ENCODE data around the gene RAD51B.

The RAD51B gene

GRCh38 chr14:68361231-68361630 is 541.7 kb downstream of the RAD51B start:
- Mint-ChIP-seq H3K4me3 (no peak overlapping the region), H3K36me3 (peaks cover 6% of the 10 kb centered on the region), H3K27ac (no peak overlapping the region), H3K4me1 (peaks cover 15% of the 10 kb centered on the region), H3K9me3 (no peaks in the 10 kb centered on the region)
- ATAC-seq (no peak), DNase-seq (ENCODE audit: low spot score in 2 of 2) (no peak)

- H3K9me3 Mint-ChIP-seq = no peaks in the 10 kb centered on the region
- peaks cover 6% of the 10 kb centered on the region for H3K36me3 Mint-ChIP-seq
- ATAC-seq (no peak), DNase-seq (ENCODE audit: low spot score in 2 of 2) (no peak)
- no peak overlapping the region for H3K27ac Mint-ChIP-seq
- H3K4me1 Mint-ChIP-seq = peaks cover 21% of the 10 kb centered on the region
- no peak overlapping the region for H3K4me3 Mint-ChIP-seq
Observed at GRCh38 chr14:68362846-68363245, 543.3 kb downstream of the RAD51B start.

- Mint-ChIP-seq H3K4me1 (peaks cover 26% of the 10 kb centered on the region), H3K9me3 (no peaks in the 10 kb centered on the region), H3K36me3 (peaks cover 6% of the 10 kb centered on the region), H3K27ac (no peak overlapping the region), H3K4me3 (no peak overlapping the region)
- DNase-seq (ENCODE audit: low spot score in 2 of 2) (no peak), ATAC-seq (no peak)
Observed at GRCh38 chr14:68363466-68363842, 543.9 kb downstream of the RAD51B start.

DNA sequence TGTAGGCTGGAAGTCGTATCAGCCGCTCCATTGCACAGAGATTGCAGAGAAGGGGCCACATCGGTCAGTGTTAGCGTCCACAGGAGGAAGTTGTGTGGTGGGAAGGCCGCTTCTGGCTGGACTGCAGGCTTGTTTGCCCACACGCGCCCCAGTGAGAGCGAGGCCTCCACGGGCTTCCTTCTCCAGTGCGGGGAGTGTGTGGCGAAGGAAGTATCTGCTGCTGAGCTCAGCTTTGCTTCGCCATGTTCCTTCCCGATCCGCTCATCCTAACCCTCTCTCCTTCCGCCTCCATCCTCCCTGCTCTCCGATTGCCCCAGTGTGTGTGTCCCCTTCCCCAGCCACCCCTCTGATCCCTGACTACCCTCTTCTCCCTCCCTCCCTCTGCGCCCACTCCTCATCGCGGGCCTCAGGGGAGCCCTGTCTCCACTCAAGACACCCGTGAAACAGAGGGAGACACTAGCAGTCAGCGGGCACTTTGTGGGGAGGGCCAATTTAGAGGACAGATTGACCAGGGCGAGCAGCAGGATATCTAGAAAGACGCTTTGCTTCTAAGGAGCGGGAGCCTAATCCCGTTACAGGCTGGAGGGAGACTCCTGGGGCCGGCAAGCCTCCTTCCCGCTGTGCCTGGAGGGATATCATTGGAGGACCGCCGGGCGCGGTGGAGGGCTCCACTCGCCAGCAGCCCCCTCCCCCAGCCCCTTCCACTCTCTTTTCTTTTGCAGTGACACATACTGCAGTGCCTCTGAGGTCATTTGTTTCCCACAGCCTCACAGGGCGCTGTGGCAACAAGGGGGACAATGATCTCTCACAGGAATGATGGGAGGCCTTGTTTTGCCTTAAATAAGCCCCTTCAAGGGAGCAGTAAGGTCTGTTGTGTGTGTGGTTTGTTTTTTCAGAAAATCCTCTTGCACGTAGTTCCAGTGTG is 544.5 kb downstream of the RAD51B start:
- H3K4me3 Mint-ChIP-seq = no peak overlapping the region
- ATAC-seq = no peak
- peaks cover 29% of the 10 kb centered on the region for H3K4me1 Mint-ChIP-seq
- H3K9me3 Mint-ChIP-seq = no peaks in the 10 kb centered on the region
- H3K36me3 Mint-ChIP-seq = peaks cover 6% of the 10 kb centered on the region
- peak overlapping the region; percentile 26 for H3K27ac Mint-ChIP-seq
- no peak for DNase-seq (ENCODE audit: low spot score in 2 of 2)

- Mint-ChIP-seq H3K4me3 (no peak overlapping the region), H3K27ac (peak overlapping the region; percentile 26), H3K4me1 (peaks cover 30% of the 10 kb centered on the region), H3K36me3 (peaks cover 6% of the 10 kb centered on the region), H3K9me3 (no peaks in the 10 kb centered on the region)
- DNase-seq (ENCODE audit: low spot score in 2 of 2) (no peak), ATAC-seq (no peak)
Observed at GRCh38 chr14:68364792-68365192, 545.2 kb downstream of the RAD51B start.

- peaks cover 6% of the 10 kb centered on the region for H3K36me3 Mint-ChIP-seq
- no peak for DNase-seq (ENCODE audit: low spot score in 2 of 2)
- peaks cover 30% of the 10 kb centered on the region for H3K4me1 Mint-ChIP-seq
- no peaks in the 10 kb centered on the region for H3K9me3 Mint-ChIP-seq
- ATAC-seq = no peak
- peak overlapping the region; percentile 26 for H3K27ac Mint-ChIP-seq
- no peak overlapping the region for H3K4me3 Mint-ChIP-seq
Observed at GRCh38 chr14:68365228-68365627, 545.6 kb downstream of the RAD51B start.

DNA sequence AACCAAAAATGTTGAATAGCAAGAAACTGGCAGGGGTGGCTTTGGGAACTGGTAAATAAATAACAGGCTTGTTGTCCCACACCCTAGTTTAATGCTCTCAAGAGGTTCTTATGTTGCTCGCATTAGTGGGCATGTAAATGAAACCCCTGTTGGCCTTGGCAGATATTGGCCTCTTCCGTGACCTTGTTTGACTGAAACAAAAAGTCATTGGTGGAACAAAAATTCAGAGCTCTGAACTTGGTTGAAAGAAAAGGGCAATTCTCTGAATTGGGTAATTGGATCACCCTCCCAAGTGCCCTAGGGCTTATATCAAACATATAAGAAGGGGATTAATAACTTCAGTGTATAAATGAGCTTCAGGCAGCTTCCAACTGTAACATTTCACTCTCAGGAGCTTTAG is 547.1 kb downstream of the RAD51B start:
- no peak for DNase-seq (ENCODE audit: low spot score in 2 of 2)
- H3K27ac Mint-ChIP-seq = no peak overlapping the region
- H3K9me3 Mint-ChIP-seq = no peaks in the 10 kb centered on the region
- H3K4me1 Mint-ChIP-seq = peaks cover 31% of the 10 kb centered on the region
- H3K4me3 Mint-ChIP-seq = no peak overlapping the region
- H3K36me3 Mint-ChIP-seq = peaks cover 1% of the 10 kb centered on the region
- ATAC-seq = no peak

- no peak overlapping the region for H3K27ac Mint-ChIP-seq
- ATAC-seq = no peak
- DNase-seq (ENCODE audit: low spot score in 2 of 2) = no peak
- no peak overlapping the region for H3K4me3 Mint-ChIP-seq
- no peaks in the 10 kb centered on the region for H3K36me3 Mint-ChIP-seq
- H3K9me3 Mint-ChIP-seq = no peaks in the 10 kb centered on the region
- peaks cover 36% of the 10 kb centered on the region for H3K4me1 Mint-ChIP-seq
Observed at GRCh38 chr14:68367536-68367935, 548.0 kb downstream of the RAD51B start.

DNA sequence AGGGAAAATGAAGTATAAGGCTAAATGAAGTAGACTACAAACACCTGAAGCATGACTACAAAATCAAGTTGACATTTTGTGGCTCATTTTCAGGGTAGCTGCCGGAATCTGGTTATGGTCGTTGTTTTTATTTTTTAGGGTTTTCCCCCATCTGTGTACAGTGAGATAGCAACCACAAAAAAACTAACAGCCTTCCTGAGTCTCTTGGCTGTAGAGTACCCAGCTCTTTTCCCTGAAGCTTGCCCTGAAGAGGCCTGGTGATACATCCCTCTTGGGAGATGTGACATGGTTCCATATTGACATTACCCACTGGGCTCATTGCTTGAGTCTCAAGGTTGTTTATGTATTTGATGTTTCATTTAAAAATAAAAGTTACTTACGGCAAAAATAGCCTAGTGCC is 549.3 kb downstream of the RAD51B start:
- no peaks in the 10 kb centered on the region for H3K36me3 Mint-ChIP-seq
- ATAC-seq = peak; percentile 69
- peaks cover 36% of the 10 kb centered on the region for H3K4me1 Mint-ChIP-seq
- H3K27ac Mint-ChIP-seq = peak overlapping the region; percentile 48
- peak overlapping the region; percentile 26 for H3K4me3 Mint-ChIP-seq
- DNase-seq (ENCODE audit: low spot score in 2 of 2) = no peak
- no peaks in the 10 kb centered on the region for H3K9me3 Mint-ChIP-seq

- H3K4me3 Mint-ChIP-seq = peak overlapping the region; percentile 26
- H3K36me3 Mint-ChIP-seq = no peaks in the 10 kb centered on the region
- DNase-seq (ENCODE audit: low spot score in 2 of 2) (no peak), ATAC-seq (peak; percentile 97)
- peaks cover 36% of the 10 kb centered on the region for H3K4me1 Mint-ChIP-seq
- H3K9me3 Mint-ChIP-seq = no peaks in the 10 kb centered on the region
- H3K27ac Mint-ChIP-seq = peak overlapping the region; percentile 48
Observed at GRCh38 chr14:68369281-68370056, 549.9 kb downstream of the RAD51B start.

- no peak for DNase-seq (ENCODE audit: low spot score in 2 of 2)
- no peaks in the 10 kb centered on the region for H3K36me3 Mint-ChIP-seq
- no peak overlapping the region for H3K4me3 Mint-ChIP-seq
- no peaks in the 10 kb centered on the region for H3K9me3 Mint-ChIP-seq
- no peak for ATAC-seq
- H3K4me1 Mint-ChIP-seq = peaks cover 36% of the 10 kb centered on the region
- H3K27ac Mint-ChIP-seq = no peak overlapping the region
Observed at GRCh38 chr14:68370057-68370360, 550.4 kb downstream of the RAD51B start.

DNA sequence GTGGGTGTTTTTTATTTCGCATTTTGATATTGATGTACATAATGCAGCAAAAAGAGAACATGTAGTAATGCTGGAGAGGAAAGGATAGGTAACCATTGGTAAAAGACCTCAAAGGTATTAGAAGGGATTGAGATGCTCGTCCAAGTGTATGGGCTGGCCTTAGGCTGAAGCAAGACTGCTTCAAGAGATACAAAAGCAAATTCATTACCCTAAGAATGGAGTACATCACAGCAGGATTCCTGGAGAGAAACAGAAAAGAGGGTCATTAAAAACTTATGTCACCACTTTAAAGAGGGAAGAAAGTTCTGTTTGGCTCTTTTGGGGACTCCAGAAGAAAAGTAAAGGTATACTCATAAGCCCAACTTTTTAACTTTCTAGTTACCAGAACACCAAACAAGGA is 552.8 kb downstream of the RAD51B start:
- DNase-seq (ENCODE audit: low spot score in 2 of 2) (no peak), ATAC-seq (no peak)
- Mint-ChIP-seq H3K27ac (no peak overlapping the region), H3K36me3 (no peaks in the 10 kb centered on the region), H3K4me3 (no peak overlapping the region), H3K9me3 (no peaks in the 10 kb centered on the region), H3K4me1 (peaks cover 45% of the 10 kb centered on the region)

DNA sequence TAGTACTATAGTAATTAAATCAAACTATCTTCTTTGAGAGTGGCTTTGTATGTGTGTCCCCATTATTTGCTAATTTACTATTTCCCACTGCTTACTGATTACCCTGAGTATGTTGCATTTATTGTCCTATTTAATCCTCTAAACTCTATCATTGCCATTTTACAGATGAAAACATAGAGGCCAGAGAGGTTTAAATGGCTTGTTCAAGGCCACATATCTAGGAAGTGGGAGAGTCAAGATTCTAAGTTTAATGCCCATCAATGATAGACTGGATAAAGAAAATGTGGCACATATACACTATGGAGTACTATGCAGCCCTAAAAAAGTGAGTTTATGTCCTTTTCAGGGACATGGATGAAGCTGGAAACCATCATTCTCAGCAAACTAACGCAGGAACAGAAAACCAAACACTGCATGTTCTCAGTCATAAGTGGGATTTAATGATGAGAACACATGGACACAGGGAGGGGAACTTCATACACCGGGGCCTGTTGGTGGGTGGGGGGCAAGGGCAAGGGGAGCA is 553.6 kb downstream of the RAD51B start:
- Mint-ChIP-seq H3K9me3 (no peaks in the 10 kb centered on the region), H3K27ac (no peak overlapping the region), H3K4me1 (peaks cover 39% of the 10 kb centered on the region), H3K36me3 (no peaks in the 10 kb centered on the region), H3K4me3 (no peak overlapping the region)
- no peak for ATAC-seq
- no peak for DNase-seq (ENCODE audit: low spot score in 2 of 2)

GRCh38 chr14:68373847-68374444 is 554.4 kb downstream of the RAD51B start:
- Mint-ChIP-seq H3K4me3 (no peak overlapping the region), H3K4me1 (peaks cover 33% of the 10 kb centered on the region), H3K9me3 (no peaks in the 10 kb centered on the region), H3K36me3 (no peaks in the 10 kb centered on the region), H3K27ac (no peak overlapping the region)
- DNase-seq (ENCODE audit: low spot score in 2 of 2) (no peak), ATAC-seq (no peak)

DNA sequence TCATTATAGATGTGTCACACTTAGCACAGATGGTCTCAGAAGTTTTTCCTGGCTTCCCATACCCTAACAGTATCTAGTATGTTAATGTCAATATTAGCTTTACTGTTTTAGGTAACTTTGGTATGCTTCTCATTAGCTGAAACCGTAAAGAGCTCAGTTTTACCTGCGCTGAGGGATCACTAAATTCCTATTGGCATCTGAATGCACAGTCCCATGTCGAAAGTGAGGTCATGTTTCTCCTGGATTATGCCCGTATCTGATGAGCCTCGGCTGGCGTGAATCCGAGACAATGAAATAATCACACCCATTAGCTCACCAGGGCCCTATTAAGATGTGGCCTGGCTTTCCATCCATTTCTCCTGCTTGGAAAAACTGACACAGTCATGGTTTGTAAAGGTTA is 555.1 kb downstream of the RAD51B start:
- H3K27ac Mint-ChIP-seq = no peak overlapping the region
- H3K4me3 Mint-ChIP-seq = no peak overlapping the region
- no peak for ATAC-seq
- DNase-seq (ENCODE audit: low spot score in 2 of 2) = no peak
- peaks cover 31% of the 10 kb centered on the region for H3K4me1 Mint-ChIP-seq
- no peaks in the 10 kb centered on the region for H3K36me3 Mint-ChIP-seq
- no peaks in the 10 kb centered on the region for H3K9me3 Mint-ChIP-seq
